HCT116 (cell line): ENCODE measurements around the gene SLC17A8. TPM values are rescaled to one million over a fixed set of nuclear protein-coding genes. Genes with fewer than 3 reads are reported as not detected.

Experiments used
- ATAC-seq: fragments of 200-7000 bp; cut with Tn5 transposase; 2 replicates; pipeline ENCODE4 v1.9.1; 2020; ENCODE audit warnings: mild to moderate bottlenecking, moderate library complexity
- BruUV-seq: library from RNA; stranded (reverse); fragments of 400-500 nt; replicated peaks from 2 replicates; lab custom pipeline; 2021; lab: Mats Ljungman, UMichigan
- CTCF ChIA-PET: fragments of 300-600 bp; sonication (Branson Sonifier 250); formaldehyde crosslinking; loops from one replicate; lab custom pipeline; 2021; ENCODE audit warnings: antibody characterized with exemption; lab: Charles Lee
- POLR2A ChIA-PET: fragments of 300-600, 350-600 bp; sonication (Branson Sonifier 250); formaldehyde crosslinking; loops from one replicate; lab custom pipeline; 2021; ENCODE audit warnings: antibody characterized with exemption; lab: Charles Lee
- RAD21 ChIA-PET, 2 experiments: fragments of 300-600 bp; sonication (Branson Sonifier 250); formaldehyde crosslinking; loops; one replicate each; lab custom pipeline; 2023; ENCODE audit warnings: low total read pairs in 2 of 2; ENCODE audit not compliant: uncharacterized antibody in 2 of 2, unreplicated experiment in 2 of 2, low non-redundant PET in 1 of 2; lab: Charles Lee
- DNase-seq: peaks from one replicate; pipeline ENCODE4 v3.0.0-alpha.2; 2010; ENCODE audit warnings: low read depth, low spot score
- H2AFZ ChIP-seq: fragments of 200-600 bp; shearing (Covaris generic), sonication (generic); 2 replicates; pipeline ENCODE4 v1.6.1; 2017; ENCODE audit warnings: low read depth, mixed run types, mixed read lengths, antibody characterized with exemption, low read length; ENCODE audit not compliant: poor library complexity, severe bottlenecking
- H3K27ac ChIP-seq: 2 replicates; pipeline ENCODE4 v1.5.1; 2012; ENCODE audit warnings: low read depth, low read length
- H3K27me3 ChIP-seq: fragments of 200-600 bp; sonication (generic); 2 replicates; pipeline ENCODE4 v1.6.1; 2016; ENCODE audit warnings: mixed run types, low read length, mixed read lengths; ENCODE audit not compliant: insufficient read depth
- H3K36me3 ChIP-seq, 2 experiments: fragments of 200-500 bp in 1 of 2; fragments of 200-600 bp in 1 of 2; sonication (Bioruptor generic) in 1 of 2; sonication (generic) in 1 of 2; 2 replicates each; pipeline versions ENCODE4 v1.5.1 to v1.6.1; 2014 to 2016; ENCODE audit warnings: low read length in 2 of 2, inconsistent platforms in 1 of 2, mixed read lengths in 1 of 2, mixed run types in 1 of 2; ENCODE audit not compliant: insufficient read depth in 2 of 2, control insufficient read depth in 1 of 2
- H3K4me1 ChIP-seq, 2 experiments: fragments of 200-600 bp in 1 of 2; sonication (generic) in 1 of 2; 2 replicates each; pipeline versions ENCODE4 v1.5.1 to v1.6.1; 2012 to 2017; ENCODE audit warnings: low read length in 2 of 2, inconsistent platforms in 1 of 2, mild to moderate bottlenecking in 1 of 2, mixed read lengths in 1 of 2, mixed run types in 1 of 2, moderate library complexity in 1 of 2; ENCODE audit not compliant: insufficient read depth in 2 of 2, control insufficient read depth in 1 of 2
- H3K4me2 ChIP-seq: fragments of 200-600 bp; sonication (generic); 2 replicates; pipeline ENCODE4 v1.6.1; 2017; ENCODE audit warnings: mixed run types, low read length, mixed read lengths
- H3K4me3 ChIP-seq, 2 experiments: fragments of 200-600 bp in 1 of 2; sonication (generic) in 1 of 2; replicated peaks in 1 of 2; 2 replicates each; pipeline ENCODE4 v1.5.1; 2011 to 2016; ENCODE audit warnings: low read length in 2 of 2, control low read depth in 1 of 2, low read depth in 1 of 2, mild to moderate bottlenecking in 1 of 2, mixed read lengths in 1 of 2, mixed run types in 1 of 2
- H3K79me2 ChIP-seq: fragments of 200-600 bp; sonication (generic); 2 replicates; pipeline ENCODE4 v1.6.1; 2017; ENCODE audit warnings: mild to moderate bottlenecking, mixed run types, low read length, moderate library complexity, mixed read lengths; ENCODE audit not compliant: insufficient read depth
- H3K9ac ChIP-seq: fragments of 200-600 bp; sonication (generic); 2 replicates; pipeline ENCODE4 v1.6.1; 2016; ENCODE audit warnings: low read length, mixed read lengths
- H3K9me2 ChIP-seq: fragments of 200-600 bp; sonication (generic), shearing (Covaris generic); 2 replicates; pipeline ENCODE4 v1.6.1; 2017; ENCODE audit warnings: mixed run types, mild to moderate bottlenecking, moderate library complexity; ENCODE audit not compliant: insufficient read depth
- H3K9me3 ChIP-seq, 2 experiments: fragments of 200-500 bp in 1 of 2; fragments of 200-600 bp in 1 of 2; sonication (Bioruptor generic) in 1 of 2; sonication (generic) in 1 of 2; 2 replicates each; pipeline ENCODE4 v1.6.1; 2014 to 2017; ENCODE audit warnings: low read length in 2 of 2, mixed read lengths in 2 of 2, inconsistent platforms in 1 of 2, low read depth in 1 of 2, mild to moderate bottlenecking in 1 of 2, mixed run types in 1 of 2, moderate library complexity in 1 of 2; ENCODE audit not compliant: control insufficient read depth in 1 of 2, insufficient read depth in 1 of 2
- H4K20me1 ChIP-seq: fragments of 200-600 bp; sonication (generic), shearing (Covaris generic); 2 replicates; pipeline ENCODE4 v1.6.1; 2017; ENCODE audit warnings: mixed run types, mild to moderate bottlenecking, moderate library complexity; ENCODE audit not compliant: insufficient read depth
- ATF3 ChIP-seq: IDR thresholded peaks from 2 replicates; pipeline ENCODE4 v1.6.1; 2012
- CBX3 ChIP-seq: IDR thresholded peaks from 2 replicates; pipeline ENCODE4 v1.6.1; 2012; ENCODE audit warnings: low read depth
- CEBPB ChIP-seq: IDR thresholded peaks from 2 replicates; pipeline ENCODE4 v1.6.1; 2012; ENCODE audit warnings: low read depth
- EGR1 ChIP-seq: IDR thresholded peaks from 2 replicates; pipeline ENCODE4 v1.6.1; 2012; ENCODE audit warnings: low read depth
- ELF1 ChIP-seq: IDR thresholded peaks from 2 replicates; pipeline ENCODE4 v1.6.1; 2012; ENCODE audit warnings: low read depth, borderline replicate concordance
- EZH2 ChIP-seq: fragments of 200-600 bp; sonication (generic); IDR thresholded peaks from 2 replicates; pipeline ENCODE4 v1.6.1; 2017; ENCODE audit warnings: antibody characterized with exemption, mixed run types
- EZH2phosphoT487 ChIP-seq: fragments of 200-600 bp; IDR thresholded peaks from 2 replicates; pipeline ENCODE4 v1.6.1; 2018; ENCODE audit warnings: antibody characterized with exemption, borderline replicate concordance
- FOSL1 ChIP-seq: IDR thresholded peaks from 2 replicates; pipeline ENCODE4 v1.6.1; 2012; ENCODE audit warnings: low read depth
- JUND ChIP-seq: IDR thresholded peaks from 2 replicates; pipeline ENCODE4 v1.6.1; 2012
- POLR2A ChIP-seq: IDR thresholded peaks from 2 replicates; pipeline ENCODE4 v1.7.0; 2011; ENCODE audit warnings: borderline replicate concordance; ENCODE audit not compliant: insufficient read depth, insufficient read length; ENCODE audit errors: extremely low read depth
- POLR2AphosphoS5 ChIP-seq: IDR thresholded peaks from 2 replicates; pipeline ENCODE4 v1.6.1; 2011; ENCODE audit warnings: mild to moderate bottlenecking, low read depth, low read length, moderate library complexity
- RAD21 ChIP-seq: IDR thresholded peaks from 2 replicates; pipeline ENCODE4 v1.6.1; 2012; ENCODE audit warnings: low read depth, mild to moderate bottlenecking
- SIN3A ChIP-seq: IDR thresholded peaks from 2 replicates; pipeline ENCODE4 v1.6.1; 2012; ENCODE audit warnings: low read depth
- SRF ChIP-seq: IDR thresholded peaks from 2 replicates; pipeline ENCODE4 v1.6.1; 2012; ENCODE audit warnings: low read depth
- TCF7L2 ChIP-seq: IDR thresholded peaks from 2 replicates; pipeline ENCODE4 v1.7.0; 2011; ENCODE audit warnings: borderline replicate concordance, inconsistent platforms; ENCODE audit not compliant: insufficient read depth, insufficient read length; ENCODE audit errors: extremely low read depth
- YY1 ChIP-seq: IDR thresholded peaks from 2 replicates; pipeline ENCODE4 v1.6.1; 2011; ENCODE audit warnings: low read length, low read depth, moderate library complexity, mild to moderate bottlenecking; ENCODE audit not compliant: insufficient replicate concordance; ENCODE audit errors: extremely low read depth
- ZBTB33 ChIP-seq: IDR thresholded peaks from 2 replicates; pipeline ENCODE4 v1.6.1; 2011; ENCODE audit warnings: mild to moderate bottlenecking, low read length, moderate library complexity; ENCODE audit not compliant: insufficient replicate concordance; ENCODE audit errors: extremely low read depth
- ZFX ChIP-seq: fragments of 450-650 bp; IDR thresholded peaks from 2 replicates; pipeline ENCODE4 v1.6.1; 2017
- ZNF274 ChIP-seq: fragments of 200-500 bp; sonication (Bioruptor generic); IDR thresholded peaks from 2 replicates; pipeline ENCODE4 v1.6.1; 2014; ENCODE audit warnings: mild to moderate bottlenecking, low read depth, low read length, inconsistent platforms
- intact Hi-C: fragments of 100-400 bp; cut with micrococcal nuclease; formaldehyde crosslinking; loops from 2 replicates; pipeline ENCODE4 v1.10.0; 2022
- total RNA-seq: library from RNA; stranded (reverse); gene quantifications from one replicate; pipeline ENCODE4 v1.2.1, GENCODE V29; 2021; ENCODE audit not compliant: unreplicated experiment

The SLC17A8 gene
- total RNA-seq, 1 experiment from 2014 or later, result not detected

- H3K4me1 ChIP-seq, result no peaks in the 10 kb centered on the region
- RAD21 ChIA-PET, result no interaction called here
- TF ChIP-seq TCF7L2, result no peak
- no peak for TF ChIP-seq SRF
- TF ChIP-seq POLR2AphosphoS5, result no peak
- TF ChIP-seq SIN3A, result no peak
- no peak for TF ChIP-seq FOSL1
- TF ChIP-seq EZH2, result no peak
- no peak for TF ChIP-seq CBX3
- no peak for TF ChIP-seq JUND
- TF ChIP-seq EGR1, result no peak
- TF ChIP-seq, all 23 proteins: peak for 0
- H3K9ac ChIP-seq, result no peak overlapping the region
- intact Hi-C loops, result no loop called here
- ChIA-PET CTCF (no interaction called here), POLR2A (no interaction called here)
- H3K27ac ChIP-seq, result no peak overlapping the region
- H4K20me1 ChIP-seq, result no peaks in the 10 kb centered on the region
- ATAC-seq (no peak), DNase-seq (no peak)
- no peaks in the 10 kb centered on the region for H3K9me3 ChIP-seq
- BruUV-seq, result no TSS peak
- H3K9me2 ChIP-seq, result no peaks in the 10 kb centered on the region
- no peaks in the 10 kb centered on the region for H3K27me3 ChIP-seq
- peaks cover 4 to 8% of the 10 kb centered on the region in 2 experiments; a peak in 2 of 4 replicates for H3K36me3 ChIP-seq
- H3K4me3 ChIP-seq, result no peak overlapping the region
- no peaks in the 10 kb centered on the region for H3K79me2 ChIP-seq
- no peak overlapping the region for H3K4me2 ChIP-seq
- H2AFZ ChIP-seq, result no peak overlapping the region
Observed at GRCh38 chr12:100317371-100317770, 39.5 kb upstream of the SLC17A8 start.

GRCh38 chr12:100324498-100324897 lies 32.4 kb upstream of the SLC17A8 start:
- no peak overlapping the region for H3K27ac ChIP-seq
- H4K20me1 ChIP-seq, result no peaks in the 10 kb centered on the region
- ChIA-PET CTCF (interaction anchor here (0.5 kb wide), 1 partner anchor 119 kb away, joined by 3 read pairs; no protein-coding TSS in a partner anchor), POLR2A (no interaction called here), RAD21 (no interaction called here)
- ATAC-seq (no peak), DNase-seq (no peak)
- BruUV-seq, result no TSS peak
- H3K4me3 ChIP-seq, result no peak overlapping the region
- no peaks in the 10 kb centered on the region for H3K9me3 ChIP-seq
- H3K9me2 ChIP-seq, result no peaks in the 10 kb centered on the region
- H3K27me3 ChIP-seq, result no peaks in the 10 kb centered on the region
- no peaks in the 10 kb centered on the region for H3K79me2 ChIP-seq
- H3K9ac ChIP-seq, result no peak overlapping the region
- H2AFZ ChIP-seq, result no peak overlapping the region
- intact Hi-C loops, result no loop called here
- peaks cover 0 to 3% of the 10 kb centered on the region in 2 experiments; a peak in 1 of 4 replicates for H3K36me3 ChIP-seq
- H3K4me2 ChIP-seq, result no peak overlapping the region
- H3K4me1 ChIP-seq, result no peaks in the 10 kb centered on the region
- TF ChIP-seq RAD21 (no peak), EGR1 (no peak), ATF3 (no peak), FOSL1 (no peak), TCF7L2 (no peak), ZBTB33 (no peak), POLR2A (no peak), EZH2phosphoT487 (no peak), CEBPB (no peak), EZH2 (no peak), ELF1 (no peak), SRF (no peak), ZNF274 (no peak), ZFX (no peak), JUND (no peak), YY1 (no peak), CBX3 (no peak), SIN3A (no peak)
